ENCODE measurements around the gene SLC16A1.
"Not testable (repeated sequence)": the region's sequence is repeated elsewhere in the genome, so short reads cannot be mapped to it uniquely, and the experiment has no call there.

The SLC16A1 gene

GRCh38 chr1:112923959-112924349 lies 32.0 kb downstream of the SLC16A1 start:
- DNase-seq (ENCODE audit: low spot score) = no peak

- no peak for DNase-seq (ENCODE audit: low spot score)
Observed at GRCh38 chr1:112923234-112923958, 32.6 kb downstream of the SLC16A1 start.

GRCh38 chr1:112911506-112912220 lies 44.3 kb downstream of the SLC16A1 start:
- no peak for DNase-seq (ENCODE audit: low spot score)

GRCh38 chr1:112909847-112910246 lies 46.1 kb downstream of the SLC16A1 start:
- no peak for DNase-seq (ENCODE audit: low spot score)

- no peak for DNase-seq (ENCODE audit: low spot score)
Observed at GRCh38 chr1:112906150-112906698, 49.8 kb downstream of the SLC16A1 start.

- DNase-seq (ENCODE audit: low spot score) = no peak
Observed at GRCh38 chr1:112905395-112906149, 50.4 kb downstream of the SLC16A1 start.

GRCh38 chr1:112904831-112905261 lies 51.1 kb downstream of the SLC16A1 start:
- DNase-seq (ENCODE audit: low spot score) = no peak

GRCh38 chr1:112904071-112904830 lies 51.7 kb downstream of the SLC16A1 start:
- no peak for DNase-seq (ENCODE audit: low spot score)

GRCh38 chr1:112902221-112902620 lies 53.8 kb downstream of the SLC16A1 start:
- no peak for DNase-seq (ENCODE audit: low spot score)

GRCh38 chr1:112901387-112901786 lies 54.6 kb downstream of the SLC16A1 start:
- no peak for DNase-seq (ENCODE audit: low spot score)

- DNase-seq (ENCODE audit: low spot score) = no peak
Observed at GRCh38 chr1:112896783-112897182, 59.2 kb downstream of the SLC16A1 start.

GRCh38 chr1:112894561-112895011 lies 61.4 kb downstream of the SLC16A1 start:
- no peak for DNase-seq (ENCODE audit: low spot score)

GRCh38 chr1:112894010-112894292 lies 62.0 kb downstream of the SLC16A1 start:
- no peak for DNase-seq (ENCODE audit: low spot score)

- no peak for DNase-seq (ENCODE audit: low spot score)
Observed at GRCh38 chr1:112893288-112894009, 62.5 kb downstream of the SLC16A1 start.

GRCh38 chr1:112889906-112890305 lies 66.1 kb downstream of the SLC16A1 start:
- not testable (repeated sequence) for DNase-seq (ENCODE audit: low spot score)

GRCh38 chr1:112889052-112889768 lies 66.8 kb downstream of the SLC16A1 start:
- no peak for DNase-seq (ENCODE audit: low spot score)

- no peak for DNase-seq (ENCODE audit: low spot score)
Observed at GRCh38 chr1:112888630-112889029, 67.4 kb downstream of the SLC16A1 start.

- DNase-seq (ENCODE audit: low spot score) = no peak
Observed at GRCh38 chr1:112887599-112888283, 68.3 kb downstream of the SLC16A1 start.

- DNase-seq (ENCODE audit: low spot score) = not testable (repeated sequence)
Observed at GRCh38 chr1:112884996-112885395, 71.0 kb downstream of the SLC16A1 start.

- no peak for DNase-seq (ENCODE audit: low spot score)
Observed at GRCh38 chr1:112882271-112882744, 73.7 kb downstream of the SLC16A1 start.
